Pancreas (tissue), 10 donors: ENCODE measurements around the gene AFAP1L1. TPM values are rescaled to one million over a fixed set of nuclear protein-coding genes. Genes with fewer than 3 reads are reported as not detected.

Experiments
- ATAC-seq, 4 donors: fragments of 200-7000 bp; cut with Tn5 transposase; one replicate each; pipeline versions ENCODE4 v1.8.0 to v1.9.1; 2020; ENCODE audit warnings: mild to moderate bottlenecking in 4 of 4, moderate library complexity in 4 of 4
- DNase-seq, 6 donors: peaks; one replicate each; pipeline ENCODE4 v3.0.0-alpha.2; 2020
- FAIRE-seq: peaks from 2 replicates; lab custom pipeline; 2012; peaks lifted over from hg19 to GRCh38; lab: Jason Lieb, UNC
- H3K27ac ChIP-seq, 4 donors: fragments of 200-600 bp; sonication (generic); 1 replicate in 3 of 4; 2 replicates in 1 of 4; pipeline versions ENCODE4 v1.5.0 to v1.8.0; 2020
- H3K27me3 ChIP-seq, 4 donors: fragments of 200-600 bp; one replicate each; pipeline ENCODE4 v1.8.0; 2021
- H3K36me3 ChIP-seq, 3 donors: fragments of 200-600 bp; sonication (generic) in 1 of 3; one replicate each; pipeline versions ENCODE4 v1.5.0 to v1.8.0; 2020 to 2021
- H3K4me1 ChIP-seq, 3 donors: fragments of 200-600 bp; one replicate each; pipeline ENCODE4 v1.8.0; 2021
- H3K4me3 ChIP-seq, 4 donors: fragments of 200-600 bp; sonication (generic) in 2 of 4; one replicate each; pipeline versions ENCODE4 v1.5.0 to v1.8.0; 2020 to 2021
- H3K9me3 ChIP-seq, 4 donors: fragments of 200-600 bp; one replicate each; pipeline ENCODE4 v1.8.0; 2021
- CTCF ChIP-seq, 4 donors: fragments of 200-600 bp; sonication (generic) in 3 of 4; IDR thresholded peaks; one replicate each; pipeline versions ENCODE4 v1.5.0 to v1.8.0; 2021; ENCODE audit warnings: antibody characterized with exemption in 4 of 4
- WGBS, 2 donors: extraction: QIAGEN DNeasy Blood & Tissue Kit; methylation state at CpG; one replicate each; pipeline ENCODE4 v1.1.7; 2013; 5-methylcytosine and 5-hydroxymethylcytosine counted together
- intact Hi-C, 3 donors: fragments of 100-400 bp; cut with DNase I; formaldehyde crosslinking; loops; one replicate each; pipeline versions ENCODE4 v1.11.1 to v1.14.2; 2022
- polyA plus RNA-seq, 2 donors: library from polyadenylated mRNA; stranded (reverse); fragments of 200-250 nt; gene quantifications; one replicate each; pipeline ENCODE4 v1.2.3, GENCODE V29; 2013
- total RNA-seq, 6 donors: library from RNA; stranded (reverse); fragmentation: NEBNext Ultra II Directional in 4 of 6; extraction: Animal tissue kit (Norgen Biotek cat#: 25700) in 4 of 6; gene quantifications; one replicate each; pipeline versions ENCODE4 v1.2.1 to v1.2.4, GENCODE V29; 2021 to 2023
- donor health status: healthy with polysubstance abuse.
- donor health status: DM: no; HTN: no; CAD: no; lungs with moderate emphysema.
- donor health status: DM: no; HTN: no; CAD: no.
- donor health status: control.
- donor health status: control.
- donor health status: Bipolar disorder and iron deficiency.
- donor health status: DM: yes; HTN: yes; CAD: no.
- donor health status: DM: no; HTN: no; CAD: no.
- donor health status: DM: no; HTN: no; CAD: no.
- donor health status: DM: yes; HTN: yes; CAD: no.

The AFAP1L1 gene
- total and polyA plus RNA-seq, 8 donors, result 0.54 to 2.4 (median 1.2) TPM

- WGBS, 2 donors, result 75 to 84% methylated on average over 1 of the region's 1 CpG
- H3K4me3 ChIP-seq, result no peak overlapping the region
- H3K27ac ChIP-seq, result no peak overlapping the region
- H3K9me3 ChIP-seq, result no peaks in the 10 kb centered on the region
- H3K36me3 ChIP-seq, result no peaks in the 10 kb centered on the region
- no peaks in the 10 kb centered on the region for H3K27me3 ChIP-seq
- no peak for TF ChIP-seq CTCF (IDR thresholded peaks at IDR 0.05)
- no peak for DNase-seq
- H3K4me1 ChIP-seq, result no peaks in the 10 kb centered on the region
- intact Hi-C loops, result no loop called here
- ATAC-seq, result no peak
- no peak for FAIRE-seq
Measured at GRCh38 chr5:149279661-149280060, 8.0 kb downstream of the AFAP1L1 start.

- WGBS, 2 donors, result 41 to 50% methylated on average over 1 of the region's 1 CpG
- Histone ChIP-seq H3K4me3 (no peak overlapping the region), H3K36me3 (no peaks in the 10 kb centered on the region), H3K4me1 (no peaks in the 10 kb centered on the region), H3K27ac (no peak overlapping the region), H3K9me3 (no peaks in the 10 kb centered on the region), H3K27me3 (no peaks in the 10 kb centered on the region)
- no peak for DNase-seq
- ATAC-seq, result no peak
- FAIRE-seq, result no peak
- no peak for TF ChIP-seq CTCF (IDR thresholded peaks at IDR 0.05)
- intact Hi-C loops, result no loop called here
Measured at GRCh38 chr5:149280124-149280523, 8.5 kb downstream of the AFAP1L1 start.

GRCh38 chr5:149280802-149281201, 9.1 kb downstream of the AFAP1L1 start:
- no peak overlapping the region for H3K27ac ChIP-seq
- H3K27me3 ChIP-seq, result no peaks in the 10 kb centered on the region
- H3K36me3 ChIP-seq, result no peaks in the 10 kb centered on the region
- ATAC-seq, result no peak
- no peak overlapping the region for H3K4me3 ChIP-seq
- FAIRE-seq, result no peak
- H3K4me1 ChIP-seq, result no peaks in the 10 kb centered on the region
- H3K9me3 ChIP-seq, result no peaks in the 10 kb centered on the region
- 87 to 90% methylated on average over 4 of the region's 4 CpGs for WGBS, 2 donors
- no peak for DNase-seq
- TF ChIP-seq CTCF (IDR thresholded peaks at IDR 0.05), result no peak
- intact Hi-C loops, result no loop called here

- WGBS, 2 donors, result 76 to 86% methylated on average over 12 of the region's 12 CpGs
- DNase-seq, result no peak
Measured at GRCh38 chr5:149282027-149282965, 10.6 kb downstream of the AFAP1L1 start.

More at GRCh38 chr5:149282027-149282965, 10.6 kb downstream of the AFAP1L1 start:
- TF ChIP-seq CTCF (IDR thresholded peaks at IDR 0.05), result no peak
- no peak for FAIRE-seq
- Histone ChIP-seq H3K27ac (no peak overlapping the region), H3K4me3 (no peak overlapping the region), H3K9me3 (no peaks in the 10 kb centered on the region), H3K4me1 (no peaks in the 10 kb centered on the region), H3K27me3 (no peaks in the 10 kb centered on the region), H3K36me3 (no peaks in the 10 kb centered on the region)
- intact Hi-C loops, result no loop called here
- no peak for ATAC-seq
